DND-41 (cell line): Measurements from ENCODE around the gene HPCA.

Experiments used
- ATAC-seq: fragments of 200-7000 bp; cut with Tn5 transposase; 3 replicates; pipeline ENCODE4 v1.9.1; 2021; ENCODE audit warnings: low read depth; ENCODE audit not compliant: insufficient read depth
- DNase-seq: peaks from one replicate; pipeline ENCODE4 v3.0.0-alpha.2; 2020
- H2AFZ ChIP-seq: 2 replicates; pipeline ENCODE4 v1.6.0; 2012; ENCODE audit warnings: low read depth, low read length
- H3K27ac ChIP-seq: 2 replicates; pipeline ENCODE4 v1.5.1; 2012; ENCODE audit warnings: low read length, inconsistent platforms
- H3K27me3 ChIP-seq: fragments of 200-600 bp; sonication (generic); 2 replicates; pipeline ENCODE4 v1.6.0; 2012; ENCODE audit warnings: low read length, mild to moderate bottlenecking, inconsistent platforms; ENCODE audit not compliant: insufficient read depth, poor library complexity
- H3K36me3 ChIP-seq: 2 replicates; pipeline ENCODE4 v1.5.1; 2012; ENCODE audit warnings: low read length, inconsistent platforms; ENCODE audit not compliant: insufficient read depth
- H3K4me1 ChIP-seq: 2 replicates; pipeline ENCODE4 v1.5.1; 2012; ENCODE audit warnings: mild to moderate bottlenecking, low read length; ENCODE audit not compliant: insufficient read depth
- H3K4me2 ChIP-seq: 2 replicates; pipeline ENCODE4 v1.6.0; 2012; ENCODE audit warnings: mild to moderate bottlenecking, moderate library complexity, low read length, inconsistent platforms; ENCODE audit not compliant: insufficient read depth
- H3K4me3 ChIP-seq, 2 experiments: fragments of 200-600 bp in 1 of 2; shearing (Covaris generic) in 1 of 2; 2 replicates each; pipeline ENCODE4 v1.5.1; 2012 to 2016; ENCODE audit warnings: inconsistent platforms in 2 of 2, low read length in 2 of 2, mild to moderate bottlenecking in 2 of 2, low read depth in 1 of 2, moderate library complexity in 1 of 2
- H3K79me2 ChIP-seq: 2 replicates; pipeline ENCODE4 v1.6.0; 2012; ENCODE audit warnings: low read length, inconsistent platforms; ENCODE audit not compliant: insufficient read depth
- H3K9ac ChIP-seq: 2 replicates; pipeline ENCODE4 v1.6.0; 2012; ENCODE audit warnings: low read depth, mild to moderate bottlenecking, inconsistent platforms, low read length, moderate library complexity
- H3K9me3 ChIP-seq: 2 replicates; pipeline ENCODE4 v1.5.1; 2012; ENCODE audit warnings: low read length, moderate library complexity, mild to moderate bottlenecking, inconsistent platforms; ENCODE audit not compliant: insufficient read depth, severe bottlenecking
- H4K20me1 ChIP-seq: 2 replicates; pipeline ENCODE4 v1.6.0; 2012; ENCODE audit warnings: low read length; ENCODE audit not compliant: insufficient read depth
- CTCF ChIP-seq: IDR thresholded peaks from 2 replicates; pipeline ENCODE4 v1.5.1; 2012; ENCODE audit warnings: borderline replicate concordance, low read length, moderate library complexity, mild to moderate bottlenecking; ENCODE audit not compliant: poor library complexity, severe bottlenecking; ENCODE audit errors: extremely low read depth
- EZH2 ChIP-seq: IDR thresholded peaks from 3 replicates; pipeline ENCODE4 v1.6.1; 2012; ENCODE audit warnings: borderline replicate concordance, low read depth, mild to moderate bottlenecking, moderate library complexity, low read length, inconsistent platforms; ENCODE audit not compliant: severe bottlenecking

Gene HPCA

GRCh38 chr1:32885676-32886003 lies 651 bp upstream of the HPCA start:
- Histone ChIP-seq H3K4me3 (no peak overlapping the region), H3K9me3 (no peaks in the 10 kb centered on the region), H3K9ac (no peak overlapping the region), H4K20me1 (no peaks in the 10 kb centered on the region; the same call in 1 of the 2 replicates), H3K27me3 (no peaks in the 10 kb centered on the region), H3K27ac (no peak overlapping the region), H3K4me1 (no peaks in the 10 kb centered on the region), H2AFZ (no peak overlapping the region), H3K79me2 (no peaks in the 10 kb centered on the region), H3K36me3 (no peaks in the 10 kb centered on the region), H3K4me2 (no peak overlapping the region)
- no peak for TF ChIP-seq EZH2
- ATAC-seq (no peak), DNase-seq (no peak)

GRCh38 chr1:32886828-32887414 lies 630 bp downstream of the HPCA start:
- Histone ChIP-seq H3K79me2 (no peaks in the 10 kb centered on the region), H2AFZ (no peak overlapping the region), H3K4me3 (no peak overlapping the region), H3K36me3 (no peaks in the 10 kb centered on the region), H3K4me1 (no peaks in the 10 kb centered on the region), H3K27ac (no peak overlapping the region), H3K4me2 (no peak overlapping the region), H3K9ac (no peak overlapping the region), H4K20me1 (no peaks in the 10 kb centered on the region; the same call in none of the 2 replicates), H3K27me3 (no peaks in the 10 kb centered on the region), H3K9me3 (no peaks in the 10 kb centered on the region)
- TF ChIP-seq CTCF (no peak), EZH2 (no peak)
- DNase-seq (no peak), ATAC-seq (no peak)

- Histone ChIP-seq H3K9me3 (no peaks in the 10 kb centered on the region), H3K4me2 (no peak overlapping the region), H3K27me3 (no peaks in the 10 kb centered on the region), H3K9ac (no peak overlapping the region), H3K27ac (no peak overlapping the region), H4K20me1 (no peaks in the 10 kb centered on the region; the same call in none of the 2 replicates), H3K36me3 (no peaks in the 10 kb centered on the region), H2AFZ (no peak overlapping the region), H3K79me2 (no peaks in the 10 kb centered on the region), H3K4me1 (no peaks in the 10 kb centered on the region), H3K4me3 (no peak overlapping the region)
- ATAC-seq (no peak), DNase-seq (no peak)
- TF ChIP-seq CTCF (no peak), EZH2 (no peak)
These were observed 1.3 kb downstream of the HPCA start for GRCh38 chr1:32887623-32888022.

DNA sequence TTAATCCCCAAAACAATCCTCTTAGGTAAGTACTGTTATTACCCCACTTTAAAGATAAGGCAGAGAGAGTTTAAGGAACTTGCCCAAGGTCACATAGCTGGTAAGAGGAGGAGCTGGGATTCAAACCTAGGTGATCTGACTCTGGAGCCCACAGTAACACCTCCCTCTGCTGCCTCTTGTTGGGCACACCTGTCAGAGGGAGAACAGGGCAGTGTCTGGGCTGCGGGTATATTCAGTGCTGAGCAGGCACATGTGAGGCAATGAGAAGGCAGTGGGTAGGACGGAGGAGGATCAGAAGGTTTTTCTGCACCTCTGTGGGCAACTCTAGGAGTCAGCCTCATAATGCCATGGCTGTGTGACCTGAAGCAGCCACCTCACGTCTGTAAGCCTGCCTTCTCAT lies 1.8 kb downstream of the HPCA start:
- ATAC-seq: no peak
- no peak overlapping the region for H3K4me3 ChIP-seq
- no peak overlapping the region for H3K9ac ChIP-seq
- no peaks in the 10 kb centered on the region for H3K79me2 ChIP-seq
- DNase-seq: no peak
- H3K4me1 ChIP-seq: no peaks in the 10 kb centered on the region
- TF ChIP-seq CTCF (no peak), EZH2 (no peak)
- H3K9me3 ChIP-seq: no peaks in the 10 kb centered on the region
- no peaks in the 10 kb centered on the region for H3K36me3 ChIP-seq
- H3K27ac ChIP-seq: no peak overlapping the region
- H4K20me1 ChIP-seq: no peaks in the 10 kb centered on the region; the same call in none of the 2 replicates
- H2AFZ ChIP-seq: no peak overlapping the region
- no peaks in the 10 kb centered on the region for H3K27me3 ChIP-seq
- no peak overlapping the region for H3K4me2 ChIP-seq
